ENCODE measurements around the gene THSD7B. TPM values are rescaled to one million over a fixed set of nuclear protein-coding genes. Genes with fewer than 3 reads are reported as not detected.

The THSD7B gene
- total and polyA plus RNA-seq, 2 of the 13 experiments (the other 11 are each of a cell fraction or from before 2014, with no cell fraction given) = 0.02 TPM; not detected in 1

DNA sequence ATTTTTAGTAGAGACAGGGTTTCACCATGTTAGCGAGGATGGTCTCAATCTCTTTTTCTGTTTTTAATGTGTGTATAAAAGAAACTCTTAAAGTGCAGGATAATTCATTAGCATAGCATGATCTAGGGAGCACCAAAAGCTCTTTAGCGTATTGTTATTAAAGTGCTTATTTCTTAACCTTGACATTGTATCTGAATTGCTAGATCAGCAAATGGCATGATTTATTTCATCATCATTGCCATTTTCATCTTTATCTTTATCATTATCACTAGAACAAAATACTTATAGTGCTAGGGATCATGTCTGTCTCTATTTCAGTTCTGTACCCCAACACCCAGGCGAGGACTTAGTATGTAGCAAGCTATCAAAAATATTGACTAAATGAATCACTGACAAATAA, 805.1 kb downstream of the THSD7B start:
- no peak overlapping the region for H3K4me3 ChIP-seq (replicated peaks in 1 of 3; ENCODE audit: insufficient read depth in 1 of 3, low read depth in 2 of 3, low read length in 3 of 3)
- BruUV-seq (replicated peaks) = no TSS peak
- DNase-seq (ENCODE audit: low spot score) (no peak), FAIRE-seq (no peak), ATAC-seq (no peak)
- TF ChIP-seq, protein P1, sequence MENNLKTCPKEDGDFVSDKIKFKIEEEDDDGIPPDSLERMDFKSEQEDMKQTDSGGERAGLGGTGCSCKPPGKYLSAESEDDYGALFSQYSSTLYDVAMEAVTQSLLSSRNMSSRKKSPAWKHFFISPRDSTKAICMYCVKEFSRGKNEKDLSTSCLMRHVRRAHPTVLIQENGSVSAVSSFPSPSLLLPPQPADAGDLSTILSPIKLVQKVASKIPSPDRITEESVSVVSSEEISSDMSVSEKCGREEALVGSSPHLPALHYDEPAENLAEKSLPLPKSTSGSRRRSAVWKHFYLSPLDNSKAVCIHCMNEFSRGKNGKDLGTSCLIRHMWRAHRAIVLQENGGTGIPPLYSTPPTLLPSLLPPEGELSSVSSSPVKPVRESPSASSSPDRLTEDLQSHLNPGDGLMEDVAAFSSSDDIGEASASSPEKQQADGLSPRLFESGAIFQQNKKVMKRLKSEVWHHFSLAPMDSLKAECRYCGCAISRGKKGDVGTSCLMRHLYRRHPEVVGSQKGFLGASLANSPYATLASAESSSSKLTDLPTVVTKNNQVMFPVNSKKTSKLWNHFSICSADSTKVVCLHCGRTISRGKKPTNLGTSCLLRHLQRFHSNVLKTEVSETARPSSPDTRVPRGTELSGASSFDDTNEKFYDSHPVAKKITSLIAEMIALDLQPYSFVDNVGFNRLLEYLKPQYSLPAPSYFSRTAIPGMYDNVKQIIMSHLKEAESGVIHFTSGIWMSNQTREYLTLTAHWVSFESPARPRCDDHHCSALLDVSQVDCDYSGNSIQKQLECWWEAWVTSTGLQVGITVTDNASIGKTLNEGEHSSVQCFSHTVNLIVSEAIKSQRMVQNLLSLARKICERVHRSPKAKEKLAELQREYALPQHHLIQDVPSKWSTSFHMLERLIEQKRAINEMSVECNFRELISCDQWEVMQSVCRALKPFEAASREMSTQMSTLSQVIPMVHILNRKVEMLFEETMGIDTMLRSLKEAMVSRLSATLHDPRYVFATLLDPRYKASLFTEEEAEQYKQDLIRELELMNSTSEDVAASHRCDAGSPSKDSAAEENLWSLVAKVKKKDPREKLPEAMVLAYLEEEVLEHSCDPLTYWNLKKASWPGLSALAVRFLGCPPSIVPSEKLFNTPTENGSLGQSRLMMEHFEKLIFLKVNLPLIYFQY (CRISPR knock-in tag; IDR thresholded peaks at IDR 0.05; ENCODE audit: borderline replicate concordance) = no peak
- TF ChIP-seq, protein P2, sequence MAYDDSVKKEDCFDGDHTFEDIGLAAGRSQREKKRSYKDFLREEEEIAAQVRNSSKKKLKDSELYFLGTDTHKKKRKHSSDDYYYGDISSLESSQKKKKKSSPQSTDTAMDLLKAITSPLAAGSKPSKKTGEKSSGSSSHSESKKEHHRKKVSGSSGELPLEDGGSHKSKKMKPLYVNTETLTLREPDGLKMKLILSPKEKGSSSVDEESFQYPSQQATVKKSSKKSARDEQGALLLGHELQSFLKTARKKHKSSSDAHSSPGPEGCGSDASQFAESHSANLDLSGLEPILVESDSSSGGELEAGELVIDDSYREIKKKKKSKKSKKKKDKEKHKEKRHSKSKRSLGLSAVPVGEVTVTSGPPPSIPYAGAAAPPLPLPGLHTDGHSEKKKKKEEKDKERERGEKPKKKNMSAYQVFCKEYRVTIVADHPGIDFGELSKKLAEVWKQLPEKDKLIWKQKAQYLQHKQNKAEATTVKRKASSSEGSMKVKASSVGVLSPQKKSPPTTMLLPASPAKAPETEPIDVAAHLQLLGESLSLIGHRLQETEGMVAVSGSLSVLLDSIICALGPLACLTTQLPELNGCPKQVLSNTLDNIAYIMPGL (CRISPR knock-in tag; IDR thresholded peaks at IDR 0.05; ENCODE audit: borderline replicate concordance in 1 of 2, low read depth in 1 of 2) = no peak
- TF ChIP-seq MAFK (conservative IDR thresholded peaks at IDR 0.05 in 1 of 2, IDR thresholded peaks at IDR 0.05 in 1 of 2; ENCODE audit: low read length in 2 of 2) (peak; percentile 55 to 78), MAFF (IDR thresholded peaks at IDR 0.05; ENCODE audit: low read depth, low read length) (peak; percentile 60), SNRNP70 (IDR thresholded peaks at IDR 0.05; ENCODE audit: low read depth, low read length) (no peak), HNRNPK (IDR thresholded peaks at IDR 0.05; ENCODE audit: low read depth, low read length, poor library complexity, severe bottlenecking) (no peak), RORA (CRISPR knock-in tag; IDR thresholded peaks at IDR 0.05) (no peak), IKZF1 (IDR thresholded peaks at IDR 0.05) (no peak), HMGXB3 (CRISPR knock-in tag; IDR thresholded peaks at IDR 0.05; ENCODE audit: borderline replicate concordance) (no peak), ZNF564 (CRISPR knock-in tag; IDR thresholded peaks at IDR 0.05) (no peak), HINFP (CRISPR knock-in tag; IDR thresholded peaks at IDR 0.05; ENCODE audit: low read depth) (no peak)
- POLR2A ChIA-PET = no interaction called here
- no peaks in the 10 kb centered on the region for H4K20me1 ChIP-seq (ENCODE audit: insufficient read depth, low read length)
- intact Hi-C loops (cut with micrococcal nuclease; ENCODE audit: unreplicated experiment) = no loop called here
- no peaks in the 10 kb centered on the region for H3K79me2 ChIP-seq (ENCODE audit: insufficient read depth, low read length)
- CTCF ChIA-PET (ENCODE audit: low intra/inter-chr PET ratio, low total read pairs) = no interaction called here
- H3K27ac ChIP-seq (ENCODE audit: extremely low read length, insufficient read depth, low read length) = no peak overlapping the region
- no peak overlapping the region for H2AFZ ChIP-seq (ENCODE audit: low read length)
- in situ Hi-C loops (cut with HindIII; ENCODE audit: extremely low pct_ligation_motif_present, low pct_unique_long_range_greater_than_20kb) = no loop called here
- no peaks in the 10 kb centered on the region for H3K36me3 ChIP-seq (replicated peaks in 1 of 2; ENCODE audit: control insufficient read depth in 1 of 2, insufficient read depth in 2 of 2, low read length in 2 of 2)
- no peak overlapping the region for H3K9ac ChIP-seq (ENCODE audit: insufficient read depth, low read depth, low read length)
- H3K9me3 ChIP-seq (ENCODE audit: low read length) = no peaks in the 10 kb centered on the region
- 32% methylated on average over 3 of the region's 3 CpGs for WGBS (ENCODE audit: low lambda C conversion rate)
- H3K27me3 ChIP-seq (ENCODE audit: control insufficient read depth in 1 of 2, insufficient read depth in 2 of 2, low read length in 2 of 2) = no peaks in the 10 kb centered on the region
- no peak overlapping the region for H3K4me2 ChIP-seq (ENCODE audit: low read depth, low read length)
- H3K4me1 ChIP-seq (ENCODE audit: insufficient read depth, low read length) = no peaks in the 10 kb centered on the region

Data from HepG2 (cell line).